ENCODE measurements around the gene PITX1.
A peak's percentile ranks its signal among the peaks of the same experiment; 100 is the strongest.

Gene PITX1

GRCh38 chr5:135041726-135042125 is 7.7 kb upstream of the PITX1 start:
- DNase-seq (ENCODE audit: low read depth in 2 of 2): no peak

- no peak for DNase-seq (ENCODE audit: low read depth in 2 of 2)
Measured at GRCh38 chr5:135041145-135041587, 7.1 kb upstream of the PITX1 start.

GRCh38 chr5:135040333-135041144 is 6.5 kb upstream of the PITX1 start:
- no peak for DNase-seq (ENCODE audit: low read depth in 2 of 2)

GRCh38 chr5:135040034-135040332 is 6.0 kb upstream of the PITX1 start:
- DNase-seq (ENCODE audit: low read depth in 2 of 2): no peak

DNA sequence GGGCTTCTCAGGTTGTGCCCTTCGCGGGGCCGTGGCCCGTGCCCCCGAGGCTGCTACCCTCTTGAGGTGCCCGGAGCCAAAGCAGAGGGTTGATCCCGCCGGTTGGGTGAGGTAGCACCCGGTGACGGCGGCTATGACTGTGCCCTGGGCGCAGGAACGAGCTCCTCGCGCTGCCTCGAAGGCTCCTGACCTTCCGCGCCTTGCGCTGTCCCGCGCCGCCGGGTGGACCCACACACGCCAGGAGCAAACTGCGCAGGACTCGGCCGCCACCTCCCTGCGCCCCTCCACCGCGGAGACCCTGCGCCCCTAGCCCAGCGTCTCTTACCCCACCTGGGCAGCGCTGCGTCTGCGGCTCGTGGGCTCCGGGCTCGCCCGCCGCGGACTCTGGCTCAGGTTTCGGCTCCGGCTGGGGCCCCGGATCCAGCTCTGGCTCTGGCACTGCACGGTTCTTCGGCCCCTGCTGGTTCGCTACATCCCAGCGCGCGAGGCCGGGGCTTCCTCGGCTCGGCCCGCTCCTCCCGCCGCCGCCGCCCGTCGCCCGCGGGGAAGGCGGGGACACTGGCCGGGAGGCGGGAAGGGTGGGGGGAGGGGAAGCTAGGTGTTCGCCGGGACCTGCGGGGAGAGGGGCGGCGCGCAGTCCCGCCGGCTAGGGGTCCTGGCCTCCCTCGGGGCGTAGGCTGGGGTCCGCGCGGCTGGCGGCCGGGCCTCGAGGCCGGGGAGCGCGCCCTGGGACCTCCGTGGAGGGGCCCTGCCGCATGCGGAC is 5.4 kb upstream of the PITX1 start:
- no peak for DNase-seq (ENCODE audit: low read depth in 2 of 2)

DNA sequence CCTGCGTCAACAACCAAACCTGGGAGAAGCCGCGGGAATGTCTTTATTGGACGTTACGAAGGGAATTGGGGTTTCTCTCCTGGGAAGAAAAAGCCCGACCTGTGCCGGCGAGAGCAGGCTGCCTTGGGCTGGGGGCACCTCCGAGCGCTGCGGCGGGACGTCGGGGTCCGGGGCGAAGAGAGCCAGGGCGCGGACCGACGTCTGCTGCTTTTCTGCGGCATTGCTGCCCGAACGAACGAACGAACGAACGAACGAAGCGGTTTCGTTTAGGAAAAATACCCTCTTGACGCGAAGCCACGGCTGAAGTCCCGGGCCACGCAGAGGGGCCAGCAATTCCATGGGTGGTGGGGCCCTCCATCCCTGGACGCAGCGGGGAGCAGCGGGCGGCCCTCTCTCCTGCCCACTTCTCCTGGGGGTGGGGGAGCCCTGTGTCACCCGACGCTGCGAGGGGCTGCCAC is 4.8 kb upstream of the PITX1 start:
- DNase-seq (ENCODE audit: low read depth in 2 of 2): no peak

DNA sequence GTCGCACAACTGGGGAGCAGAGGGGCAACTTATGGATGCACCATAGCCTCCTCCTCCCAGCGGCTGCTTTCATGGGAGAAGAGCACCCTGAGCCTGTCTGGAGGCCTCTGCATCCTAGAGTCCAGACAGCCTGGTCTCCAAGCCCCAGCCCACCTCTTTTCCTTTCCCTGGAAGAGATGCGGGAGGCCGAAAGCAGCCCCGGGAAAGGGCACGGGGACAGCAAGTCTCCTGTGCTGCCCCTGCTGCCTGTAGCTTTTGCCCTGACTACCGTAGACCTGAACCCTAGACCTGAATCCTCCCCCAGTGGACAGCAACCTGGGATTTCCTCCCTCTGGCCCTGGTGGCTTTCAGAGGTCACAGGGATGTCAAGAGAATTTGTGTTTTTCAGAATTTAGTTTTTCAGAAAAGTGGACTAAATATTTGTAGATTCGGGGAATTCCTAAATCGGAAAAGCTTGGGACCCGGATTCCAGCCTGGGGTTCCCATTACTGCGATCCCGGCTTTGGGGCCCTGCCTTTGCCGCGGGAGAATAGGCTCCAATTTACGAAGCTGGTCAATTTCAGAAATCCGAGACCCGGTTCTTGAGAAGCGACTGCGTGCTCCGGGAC is 4.3 kb upstream of the PITX1 start:
- DNase-seq (ENCODE audit: low read depth in 2 of 2): no peak

- DNase-seq (ENCODE audit: low read depth in 2 of 2): no peak
Measured at GRCh38 chr5:135037519-135038204, 3.6 kb upstream of the PITX1 start.

GRCh38 chr5:135036405-135036804 is 2.4 kb upstream of the PITX1 start:
- DNase-seq (ENCODE audit: low read depth in 2 of 2): no peak

- DNase-seq (ENCODE audit: low read depth in 2 of 2): no peak
Measured at GRCh38 chr5:135035678-135036030, 1.6 kb upstream of the PITX1 start.

DNA sequence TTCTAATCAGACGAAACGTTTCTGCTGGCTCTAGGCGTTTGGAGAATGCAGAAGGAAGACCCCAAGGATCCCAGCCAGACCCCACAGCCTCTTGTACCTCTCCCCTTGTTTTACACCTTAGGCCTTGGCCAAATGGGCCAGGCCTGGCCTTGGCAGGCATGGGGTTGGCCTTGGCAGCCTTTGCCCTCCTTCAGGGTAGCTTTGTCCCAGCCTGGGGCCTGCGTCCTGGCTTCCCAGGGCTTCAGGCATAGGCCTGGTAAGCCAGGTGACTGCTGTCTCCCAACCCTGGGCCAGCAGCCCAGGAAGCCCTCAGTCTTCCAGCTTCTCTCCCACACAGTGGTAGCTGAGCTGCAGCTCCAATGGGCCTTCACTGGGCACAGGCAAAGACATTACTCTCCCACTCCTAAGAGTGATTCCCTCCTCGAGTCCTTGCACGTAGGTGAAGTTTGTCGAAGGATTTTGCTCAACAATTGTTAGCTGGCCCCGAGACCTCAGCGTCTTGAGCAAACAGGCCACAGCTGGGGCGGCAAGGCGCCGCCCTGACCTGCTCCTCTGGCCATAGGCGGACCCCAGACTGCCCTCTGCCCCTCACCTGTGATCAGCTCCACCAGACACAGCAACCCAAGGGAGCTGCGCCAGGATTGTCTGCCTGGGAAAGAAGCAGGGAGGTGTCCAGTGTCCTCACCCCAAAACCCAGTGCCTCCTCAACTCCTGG is 1.1 kb upstream of the PITX1 start:
- no peak for DNase-seq (ENCODE audit: low read depth in 2 of 2)

GRCh38 chr5:135034236-135034962 is 371 bp upstream of the PITX1 start:
- DNase-seq (ENCODE audit: low read depth in 2 of 2): peak in 1 of 2 donors; percentile 30

DNA sequence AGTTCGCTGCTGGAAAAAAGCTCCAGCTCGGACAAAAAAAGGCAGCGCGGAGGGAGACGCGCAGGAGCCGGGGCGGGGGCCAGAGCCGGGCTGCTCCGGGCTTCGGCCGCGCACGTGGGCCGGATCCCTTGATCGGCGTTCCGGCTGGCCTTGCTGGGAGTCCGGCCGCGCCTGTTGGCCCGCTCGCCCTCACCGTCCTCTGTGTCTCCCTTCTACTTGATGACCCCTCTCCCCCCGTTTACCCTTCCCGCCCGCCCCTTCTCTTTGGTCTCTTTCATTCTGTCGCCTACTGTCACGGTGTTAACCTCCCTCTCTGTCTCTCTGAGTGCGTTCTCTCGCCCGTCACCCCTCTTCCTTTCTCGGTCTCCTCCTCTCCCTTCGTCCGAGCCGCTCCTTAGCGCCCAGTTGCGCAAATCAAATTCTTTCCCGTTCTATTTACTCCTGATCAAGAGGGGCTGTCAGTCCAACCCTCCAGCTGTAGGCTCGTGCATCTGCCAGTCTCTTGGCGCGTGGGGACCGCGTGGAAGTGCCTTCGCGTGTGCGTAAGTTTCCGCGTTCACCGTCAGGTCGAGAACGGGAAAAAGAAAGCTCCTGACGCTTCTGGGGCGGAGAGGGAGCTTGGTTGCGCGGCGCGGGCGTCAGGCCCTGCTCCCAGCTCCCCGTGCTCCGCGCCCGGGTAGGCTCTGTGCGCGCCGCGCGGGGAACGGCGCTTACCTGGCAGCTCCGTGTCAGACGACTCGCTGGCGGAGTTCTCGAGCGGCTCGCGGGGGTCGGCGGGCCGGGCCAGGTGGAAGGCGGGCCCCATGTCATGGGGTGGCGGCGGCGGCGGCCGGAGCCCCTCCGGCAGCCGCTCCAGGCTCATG is 798 bp downstream of the PITX1 start:
- DNase-seq (ENCODE audit: low read depth in 2 of 2): no peak

- no peak for DNase-seq (ENCODE audit: low read depth in 2 of 2)
Measured at GRCh38 chr5:135032695-135032998, 1.4 kb downstream of the PITX1 start.

DNA sequence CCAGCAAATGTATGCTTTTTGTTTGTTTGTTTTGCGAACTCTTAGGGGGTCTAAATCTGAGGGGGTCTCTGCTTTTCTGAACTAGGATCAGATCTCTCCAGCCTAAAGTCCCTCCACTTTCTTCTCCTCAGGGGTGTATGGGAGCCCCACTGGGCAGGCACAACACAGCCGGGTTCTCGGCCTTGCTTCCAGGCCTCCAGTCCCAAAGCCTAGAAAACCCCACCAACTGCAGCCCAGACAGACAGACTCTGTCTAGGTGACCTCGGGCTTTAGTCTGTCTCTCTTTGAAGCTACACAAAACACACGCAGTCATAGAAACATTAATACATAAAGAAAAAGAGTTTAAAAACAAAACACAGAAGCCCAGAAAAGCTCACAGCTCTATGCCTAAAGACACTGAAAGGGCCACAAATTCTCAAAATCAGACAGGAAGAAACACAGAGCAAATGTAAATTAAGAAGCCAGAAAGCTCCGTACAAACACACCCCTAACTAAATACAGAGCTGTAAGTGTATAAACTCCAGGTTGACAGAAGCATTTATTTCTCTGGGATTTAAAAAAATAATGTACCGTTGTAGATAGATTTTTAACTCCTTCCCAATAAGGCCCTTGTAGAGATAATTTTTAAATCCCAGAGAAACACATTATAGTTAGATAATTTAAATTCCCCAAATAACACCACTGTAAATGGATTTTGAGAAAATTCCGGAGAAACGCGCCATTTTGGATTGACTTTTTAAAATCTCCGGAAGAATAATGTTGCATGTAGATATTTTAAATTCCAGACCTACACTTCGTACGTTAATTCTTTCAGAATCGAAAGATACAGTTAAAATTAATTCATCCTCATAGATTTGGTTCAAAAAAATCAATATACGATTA is 2.0 kb downstream of the PITX1 start:
- DNase-seq (ENCODE audit: low read depth in 2 of 2): no peak

DNA sequence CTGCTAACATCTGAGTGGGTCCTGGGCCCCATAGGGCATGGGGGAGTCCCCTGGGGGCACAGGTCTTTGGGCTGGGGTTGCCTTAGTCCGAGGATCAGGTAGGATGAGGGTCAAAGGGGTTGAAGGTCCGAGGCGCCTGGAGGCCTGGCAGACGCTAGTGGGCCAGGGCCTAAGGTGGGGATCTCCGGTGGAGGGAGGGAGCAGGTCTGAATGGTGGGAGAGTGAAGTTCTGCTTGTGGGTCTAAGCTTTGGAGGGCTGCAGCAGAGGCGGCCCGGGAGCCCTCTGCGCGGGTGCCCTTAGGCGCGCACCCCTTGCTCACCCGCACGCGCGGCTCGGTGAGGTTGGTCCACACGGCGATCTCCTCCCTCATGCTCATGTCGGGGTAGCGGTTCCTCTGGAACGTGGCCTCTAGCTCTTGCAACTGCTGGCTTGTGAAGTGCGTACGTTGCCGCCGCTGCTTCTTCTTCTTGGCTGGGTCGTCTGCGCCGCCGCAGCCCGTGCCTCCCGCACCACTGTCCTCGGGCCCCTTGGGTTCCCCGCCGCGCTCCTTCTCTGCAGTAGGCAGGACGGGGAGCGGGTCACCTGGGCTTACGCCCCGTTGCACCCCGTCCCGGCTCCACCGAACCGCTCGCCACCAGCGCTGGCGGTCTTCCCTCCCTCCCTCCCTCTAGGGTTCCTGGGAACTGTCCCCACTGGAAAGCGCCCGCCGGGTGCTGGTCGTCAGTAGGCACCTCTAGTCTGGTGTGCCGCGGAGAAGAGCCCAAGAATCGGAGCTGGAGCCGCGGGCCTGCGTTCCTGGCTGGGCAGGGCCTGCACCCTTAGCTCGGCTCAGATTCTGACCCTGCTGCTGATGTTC is 2.8 kb downstream of the PITX1 start:
- DNase-seq (ENCODE audit: low read depth in 2 of 2): no peak

DNA sequence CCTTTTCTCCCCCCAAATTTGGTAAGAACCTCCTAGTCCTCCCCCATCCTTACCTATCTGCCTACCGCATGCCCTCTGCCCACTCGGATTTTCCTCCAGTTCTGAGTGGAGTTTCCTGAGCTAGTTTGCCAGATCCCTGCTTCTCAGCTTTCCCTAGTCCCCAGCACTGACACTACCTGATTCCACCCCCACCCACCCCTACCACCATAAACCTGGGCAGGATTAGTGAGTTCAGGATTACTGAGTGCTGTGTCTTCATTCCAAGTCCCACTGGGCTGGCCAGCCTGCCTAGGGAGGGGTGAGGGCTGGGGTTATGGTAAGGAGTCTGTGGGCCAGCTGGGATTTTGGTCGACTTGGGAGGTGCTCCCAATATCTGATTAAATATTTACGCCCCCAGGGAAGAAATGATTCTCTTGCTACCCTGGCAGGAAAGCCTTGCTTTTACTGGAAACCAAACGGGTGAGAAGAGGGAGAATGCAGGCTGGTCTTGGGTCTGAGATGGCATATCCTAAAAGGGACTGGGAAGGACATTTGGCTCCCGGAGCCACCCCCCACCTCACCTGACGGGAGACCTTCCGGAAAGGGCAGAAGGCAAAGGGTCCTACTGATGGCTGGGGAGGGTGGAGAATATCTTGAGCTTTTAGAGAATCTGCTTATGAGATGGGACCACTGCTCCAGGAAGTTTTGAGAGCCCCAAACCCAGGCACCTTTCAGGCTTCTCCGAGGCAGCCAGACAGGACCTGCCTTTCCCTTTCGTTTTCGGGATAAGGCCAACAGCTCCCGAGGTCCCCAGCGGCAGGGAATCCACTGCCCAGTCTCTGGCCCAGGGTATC is 3.7 kb downstream of the PITX1 start:
- DNase-seq (ENCODE audit: low read depth in 2 of 2): no peak

Data from stimulated activated CD8-positive, alpha-beta memory T cell treated with anti-CD3 and anti-CD28 coated beads, Interleukin-15, amount 100 ng/mL, for 48 hours (primary cell).